MV-4-11 (cell line): ENCODE results near the gene PDE6B.

ENCODE experiments used
- DNase-seq: peaks from one replicate; lab custom pipeline; 2025; lab: John Stamatoyannopoulos, UW

PDE6B gene

GRCh38 chr4:600850-601515 is 24.4 kb upstream of the PDE6B start:
- DNase-seq, result no peak

GRCh38 chr4:601612-602558 is 23.5 kb upstream of the PDE6B start:
- DNase-seq, result peak; percentile 17

- no peak for DNase-seq
Observed at GRCh38 chr4:602559-602942, 22.8 kb upstream of the PDE6B start.

- peak; percentile 74 for DNase-seq
Observed at GRCh38 chr4:604131-604530, 21.2 kb upstream of the PDE6B start.

- peak; percentile 48 for DNase-seq
Observed at GRCh38 chr4:605702-606425, 19.5 kb upstream of the PDE6B start.

- DNase-seq, result no peak
Observed at GRCh38 chr4:608236-608635, 17.1 kb upstream of the PDE6B start.

GRCh38 chr4:609400-610050 is 15.8 kb upstream of the PDE6B start:
- no peak for DNase-seq

GRCh38 chr4:610411-611261 is 14.7 kb upstream of the PDE6B start:
- DNase-seq, result no peak

GRCh38 chr4:612052-612748 is 13.2 kb upstream of the PDE6B start:
- DNase-seq, result no peak

GRCh38 chr4:612749-613125 is 12.6 kb upstream of the PDE6B start:
- no peak for DNase-seq

GRCh38 chr4:613126-613525 is 12.2 kb upstream of the PDE6B start:
- DNase-seq, result no peak

- DNase-seq, result no peak
Observed at GRCh38 chr4:616091-616490, 9.3 kb upstream of the PDE6B start.

GRCh38 chr4:616911-617643 is 8.3 kb upstream of the PDE6B start:
- no peak for DNase-seq

GRCh38 chr4:617644-618641 is 7.4 kb upstream of the PDE6B start:
- no peak for DNase-seq

- DNase-seq, result no peak
Observed at GRCh38 chr4:620201-620600, 5.2 kb upstream of the PDE6B start.

- DNase-seq, result no peak
Observed at GRCh38 chr4:620851-621261, 4.5 kb upstream of the PDE6B start.

GRCh38 chr4:621296-622070 is 3.9 kb upstream of the PDE6B start:
- no peak for DNase-seq
